Heart left ventricle (tissue), 13 donors: ENCODE measurements around the gene MXRA8.

Experiments used
- CTCF ChIP-seq, 12 donors: fragments of 200-600 bp; sonication (generic) in 4 of 12; IDR thresholded peaks; one replicate each; pipeline versions ENCODE4 v1.5.0 to v1.8.0; 2018 to 2022; ENCODE audit warnings: antibody characterized with exemption in 12 of 12, mild to moderate bottlenecking in 5 of 12
- POLR2A ChIP-seq, 2 donors: fragments of 450-650 bp; IDR thresholded peaks; one replicate each; pipeline ENCODE4 v1.6.1; 2017; ENCODE audit warnings: antibody characterized with exemption in 2 of 2, mild to moderate bottlenecking in 2 of 2, moderate library complexity in 2 of 2
- donor health status: ischemic (EF 13 %, LVEDD 7.1; RV severe dilation, severe dysfunction).
- donor health status: DM: no; HTN: yes; CAD: no.
- donor health status: DM: no; HTN: no; CAD: no.
- donor health status: ischemic (EF 25% LVEDD 6.9; RV normal size, moderate dysfunction).
- donor health status: ischemic (EF 25% LVEDD 5.7; RV mildly dilated, moderate dysfunction).
- donor health status: ischemic (EF 35%, LVEDD 5.7; RV mildly dilated, moderate dysfunction).
- donor health status: nonischemic (EF 11% LVEDD 7.7; RV severe dilation, severe dysfunction).
- donor health status: DM: yes; HTN: yes; CAD: no.
- donor health status: PGD.
- donor health status: ischemic (EF 29% LVEDD 5.4; RV normal size, mild dysfunction).
- donor health status: nonischemic (EF 23%, LVEDD 6.1; RV moderate dilation, normal function).

- no peak for TF ChIP-seq CTCF (IDR thresholded peaks at IDR 0.05)
- no peak for TF ChIP-seq POLR2A (IDR thresholded peaks at IDR 0.05)
These were observed 22.5 kb upstream of the MXRA8 start for GRCh38 chr1:1380860-1381259.
